ENCODE results near the gene CORIN. TPM values are rescaled to one million over a fixed set of nuclear protein-coding genes. Genes with fewer than 3 reads are reported as not detected.

CORIN gene
- total and polyA plus RNA-seq, 10 of the 15 experiments (the other 5 are each of a cell fraction or from before 2014, with no cell fraction given) = 0.02 to 0.45 (median 0.09) TPM; not detected in 3

GRCh38 chr4:47747211-47747610, 90.7 kb downstream of the CORIN start:
- H3K79me2 ChIP-seq (ENCODE audit: control insufficient read depth, insufficient read depth, low read length) = no peaks in the 10 kb centered on the region
- ChIA-PET CTCF (no interaction called here), POLR2A (no interaction called here), RAD21 (ENCODE audit: unreplicated experiment) (no interaction called here), SMC1A (ENCODE audit: uncharacterized antibody, unreplicated experiment) (interaction anchor here (1.6 kb wide), 1 partner anchor 12 kb away, joined by 3 read pairs; no protein-coding TSS in a partner anchor)
- no peak overlapping the region for H2AFZ ChIP-seq (ENCODE audit: control insufficient read depth, low read depth, low read length)
- no peaks in the 10 kb centered on the region for H3K4me1 ChIP-seq (ENCODE audit: control insufficient read depth, insufficient read depth, low read length)
- no TSS peak for BruUV-seq (replicated peaks)
- in situ Hi-C loops (cut with MboI) = no loop called here
- no peak for FAIRE-seq
- H3K4me2 ChIP-seq (ENCODE audit: control insufficient read depth, insufficient read depth) = no peak overlapping the region
- no peak for ATAC-seq
- H4K20me1 ChIP-seq (ENCODE audit: control insufficient read depth, insufficient read depth) = no peaks in the 10 kb centered on the region
- TF ChIP-seq TARDBP (IDR thresholded peaks at IDR 0.05; ENCODE audit: borderline replicate concordance) = no peak
- no peak for TF ChIP-seq SMC3 (IDR thresholded peaks at IDR 0.05; ENCODE audit: borderline replicate concordance, low read length)
- TF ChIP-seq POLR2AphosphoS5 (IDR thresholded peaks at IDR 0.05; ENCODE audit: low read length) = no peak
- no peak for TF ChIP-seq KLF5 (IDR thresholded peaks at IDR 0.05; ENCODE audit: partially characterized antibody)
- no peak for TF ChIP-seq FOXK2 (IDR thresholded peaks at IDR 0.05)
- no peak for TF ChIP-seq PBX3 (IDR thresholded peaks at IDR 0.05; ENCODE audit: insufficient replicate concordance, low read depth, low read length)
- no peak for TF ChIP-seq E4F1 (IDR thresholded peaks at IDR 0.05; ENCODE audit: borderline replicate concordance, partially characterized antibody)
- no peak for TF ChIP-seq TCF12 (IDR thresholded peaks at IDR 0.05; ENCODE audit: low read depth, low read length)
- TF ChIP-seq SUZ12 (IDR thresholded peaks at IDR 0.05; ENCODE audit: unreplicated experiment) = no peak
- TF ChIP-seq ASH2L (IDR thresholded peaks at IDR 0.05; ENCODE audit: borderline replicate concordance, low read depth) = no peak
- no peak for TF ChIP-seq CREB1 (IDR thresholded peaks at IDR 0.05; ENCODE audit: low read depth)
- TF ChIP-seq TAF1 (IDR thresholded peaks at IDR 0.05; ENCODE audit: borderline replicate concordance, low read depth, low read length) = no peak
- TF ChIP-seq FOXM1 (IDR thresholded peaks at IDR 0.05; ENCODE audit: low read depth, low read length) = no peak
- TF ChIP-seq MXI1 (IDR thresholded peaks at IDR 0.05; ENCODE audit: low read depth, low read length) = no peak
- TF ChIP-seq NFXL1 (IDR thresholded peaks at IDR 0.05; ENCODE audit: borderline replicate concordance) = no peak
- TF ChIP-seq KDM1A (IDR thresholded peaks at IDR 0.05; ENCODE audit: borderline replicate concordance) = no peak
- TF ChIP-seq ZNF24 (IDR thresholded peaks at IDR 0.05) = no peak
- no peak overlapping the region for H3K27ac ChIP-seq (ENCODE audit: control insufficient read depth, insufficient read depth)
- intact Hi-C loops (cut with micrococcal nuclease; ENCODE audit: unreplicated experiment) = no loop called here
- H3K9ac ChIP-seq (ENCODE audit: control insufficient read depth, insufficient read depth, low read length) = no peak overlapping the region
- no peaks in the 10 kb centered on the region; the same call in 2 of the 3 replicates for H3K9me3 ChIP-seq (replicated peaks; ENCODE audit: control insufficient read depth, insufficient read depth, low read length)
- no peaks in the 10 kb centered on the region for H3K36me3 ChIP-seq (ENCODE audit: control insufficient read depth in 2 of 2, insufficient read depth in 2 of 2, low read length in 1 of 2)
- no peaks in the 10 kb centered on the region; a peak in 1 of 4 replicates for H3K27me3 ChIP-seq (replicated peaks in 1 of 2; ENCODE audit: control insufficient read depth in 2 of 2, insufficient read depth in 2 of 2, low read length in 1 of 2)
- DNase-seq (ENCODE audit: low read depth, low spot score) = no peak
- no peak overlapping the region for H3K4me3 ChIP-seq

Measured in GM12878 (cell line).